A549 (cell line): ENCODE results near the gene TRPV6.

Experiments
- CEBPB ChIP-seq, 2 experiments: fragments of >200 bp in 1 of 2; sonication (Bioruptor Twin) in 1 of 2; formaldehyde crosslinking in 1 of 2; IDR thresholded peaks; 2 replicates each; pipeline ENCODE4 v1.6.1; 2012 to 2016
- CTCF ChIP-seq: fragments of >200 bp; sonication (Bioruptor Twin); formaldehyde crosslinking; IDR thresholded peaks from 3 replicates; pipeline ENCODE4 v1.5.1; 2016
- EHMT2 ChIP-seq: fragments of 200-600 bp; sonication (generic); IDR thresholded peaks from 2 replicates; pipeline ENCODE4 v1.6.1; 2016; ENCODE audit warnings: antibody characterized with exemption, low read depth, mild to moderate bottlenecking, moderate library complexity
- ELK1 ChIP-seq: fragments of 150-350 bp; IDR thresholded peaks from 2 replicates; pipeline ENCODE4 v1.6.1; 2014; ENCODE audit warnings: low read depth, mild to moderate bottlenecking, low read length
- HMGXB4 ChIP-seq: fragments of 250-450 bp; sonication (Bioruptor Pico); IDR thresholded peaks from 2 replicates; pipeline ENCODE4 v1.5.0; 2021; ENCODE audit warnings: mild to moderate bottlenecking, moderate library complexity, borderline replicate concordance
- JUN ChIP-seq, 2 experiments: fragments of >200 bp; sonication (Bioruptor Twin); formaldehyde crosslinking; IDR thresholded peaks; 2 replicates in 1 of 2; 3 replicates in 1 of 2; pipeline ENCODE4 v1.6.1; 2016 to 2017
- PBX3 ChIP-seq: IDR thresholded peaks from 2 replicates; pipeline ENCODE4 v1.6.1; 2012
- POLR2AphosphoS2 ChIP-seq: conservative IDR thresholded peaks from 2 replicates; pipeline ENCODE4 v1.6.1; 2012; ENCODE audit warnings: low read length, improper control_type of control experiment, inconsistent platforms
- RCOR1 ChIP-seq: fragments of 150-350 bp; IDR thresholded peaks from 2 replicates; pipeline ENCODE4 v1.6.1; 2014; ENCODE audit warnings: antibody characterized with exemption, low read length, low read depth
- TF ChIP-seq, protein P1 (sequence below): fragments of 200-600 bp; sonication (generic); IDR thresholded peaks from 2 replicates; pipeline ENCODE4 v1.6.1; 2016; ENCODE audit warnings: antibody characterized with exemption, mild to moderate bottlenecking, moderate library complexity

GRCh38 chr7:142859829-142860228 lies 25.7 kb downstream of the TRPV6 start:
- no peak for TF ChIP-seq EHMT2
- TF ChIP-seq CTCF, result no peak
- no peak for TF ChIP-seq CEBPB (IDR thresholded peaks at IDR 0.05)
- no peak for TF ChIP-seq POLR2AphosphoS2
- TF ChIP-seq RCOR1, result no peak
- no peak for TF ChIP-seq ELK1
- TF ChIP-seq, protein P1, sequence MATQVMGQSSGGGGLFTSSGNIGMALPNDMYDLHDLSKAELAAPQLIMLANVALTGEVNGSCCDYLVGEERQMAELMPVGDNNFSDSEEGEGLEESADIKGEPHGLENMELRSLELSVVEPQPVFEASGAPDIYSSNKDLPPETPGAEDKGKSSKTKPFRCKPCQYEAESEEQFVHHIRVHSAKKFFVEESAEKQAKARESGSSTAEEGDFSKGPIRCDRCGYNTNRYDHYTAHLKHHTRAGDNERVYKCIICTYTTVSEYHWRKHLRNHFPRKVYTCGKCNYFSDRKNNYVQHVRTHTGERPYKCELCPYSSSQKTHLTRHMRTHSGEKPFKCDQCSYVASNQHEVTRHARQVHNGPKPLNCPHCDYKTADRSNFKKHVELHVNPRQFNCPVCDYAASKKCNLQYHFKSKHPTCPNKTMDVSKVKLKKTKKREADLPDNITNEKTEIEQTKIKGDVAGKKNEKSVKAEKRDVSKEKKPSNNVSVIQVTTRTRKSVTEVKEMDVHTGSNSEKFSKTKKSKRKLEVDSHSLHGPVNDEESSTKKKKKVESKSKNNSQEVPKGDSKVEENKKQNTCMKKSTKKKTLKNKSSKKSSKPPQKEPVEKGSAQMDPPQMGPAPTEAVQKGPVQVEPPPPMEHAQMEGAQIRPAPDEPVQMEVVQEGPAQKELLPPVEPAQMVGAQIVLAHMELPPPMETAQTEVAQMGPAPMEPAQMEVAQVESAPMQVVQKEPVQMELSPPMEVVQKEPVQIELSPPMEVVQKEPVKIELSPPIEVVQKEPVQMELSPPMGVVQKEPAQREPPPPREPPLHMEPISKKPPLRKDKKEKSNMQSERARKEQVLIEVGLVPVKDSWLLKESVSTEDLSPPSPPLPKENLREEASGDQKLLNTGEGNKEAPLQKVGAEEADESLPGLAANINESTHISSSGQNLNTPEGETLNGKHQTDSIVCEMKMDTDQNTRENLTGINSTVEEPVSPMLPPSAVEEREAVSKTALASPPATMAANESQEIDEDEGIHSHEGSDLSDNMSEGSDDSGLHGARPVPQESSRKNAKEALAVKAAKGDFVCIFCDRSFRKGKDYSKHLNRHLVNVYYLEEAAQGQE, result no peak
- no peak for TF ChIP-seq HMGXB4 (CRISPR knock-in tag)
- no peak for TF ChIP-seq JUN (IDR thresholded peaks at IDR 0.05)
- TF ChIP-seq PBX3, result no peak
